GM19099 (cell line): ENCODE results near the gene R3HDM4.

Experiments used
- POLR2A ChIP-seq: IDR thresholded peaks from 3 replicates; pipeline ENCODE4 v1.6.1; 2011; ENCODE audit warnings: low read depth; ENCODE audit not compliant: insufficient read length; ENCODE audit errors: extremely low read depth

The R3HDM4 gene

DNA sequence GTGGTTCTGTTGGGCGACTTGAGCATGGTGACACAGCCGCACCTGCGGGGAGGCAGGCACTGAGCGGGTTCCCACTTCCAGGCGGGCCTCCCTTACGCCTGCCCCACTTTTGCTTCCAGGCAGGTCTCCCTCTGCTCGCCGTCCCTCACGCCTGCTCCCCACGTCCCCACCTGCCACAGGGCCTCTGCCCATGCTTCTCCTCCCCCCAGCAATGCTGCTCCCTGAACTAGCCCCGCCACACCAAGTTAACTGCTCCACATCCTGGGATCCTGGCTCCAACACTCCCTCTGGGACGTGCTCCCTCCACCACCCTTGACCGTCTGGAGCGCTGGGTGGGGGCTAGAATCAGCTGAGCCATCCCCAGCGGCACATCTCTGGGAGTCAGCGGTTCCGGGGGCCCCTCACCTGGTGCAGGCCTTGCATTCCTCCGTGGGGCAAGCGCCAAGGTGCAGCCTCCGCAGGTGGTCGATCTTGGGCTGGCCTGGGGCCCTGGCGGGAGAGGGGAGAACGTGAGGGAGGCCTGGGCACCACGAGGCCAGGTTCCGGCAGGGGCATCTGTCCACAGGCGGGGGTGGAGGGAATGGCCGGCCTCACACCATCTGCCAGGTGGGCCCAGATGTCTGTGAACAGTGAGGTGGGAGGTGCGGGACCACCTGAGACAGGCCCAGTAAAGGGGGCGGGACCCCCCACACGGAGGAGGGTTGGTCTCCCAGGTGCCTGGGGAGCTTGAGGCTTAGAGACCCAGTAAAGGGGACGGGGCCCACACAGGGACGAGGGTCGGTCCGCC, 44.4 kb downstream of the R3HDM4 start:
- TF ChIP-seq POLR2A: no peak

- no peak for TF ChIP-seq POLR2A
These were observed 45.1 kb downstream of the R3HDM4 start for GRCh38 chr19:867855-868457.

DNA sequence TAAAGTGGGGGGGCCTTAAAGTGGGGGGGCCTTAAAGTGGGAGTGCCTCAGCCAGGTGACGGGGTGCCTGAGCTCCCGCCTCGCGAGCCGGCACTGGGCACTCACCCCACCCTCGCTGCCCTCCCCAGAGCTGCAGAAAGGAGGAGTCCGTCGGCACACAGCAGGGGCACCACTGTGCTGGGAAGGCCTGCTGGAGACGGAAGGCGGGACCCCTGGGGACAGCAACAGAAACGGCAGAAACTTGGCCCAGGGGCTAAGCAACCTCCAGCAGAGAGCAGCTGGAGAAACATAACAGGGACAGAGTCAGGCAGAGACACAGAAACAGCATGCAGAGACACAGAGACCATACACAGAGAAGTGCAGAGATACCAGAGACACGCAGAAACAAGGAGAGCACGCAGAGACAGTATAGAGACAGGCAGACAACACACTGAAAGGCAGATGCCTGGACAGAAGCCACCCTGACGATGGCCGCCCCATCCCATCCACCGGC, 45.7 kb downstream of the R3HDM4 start:
- no peak for TF ChIP-seq POLR2A

- TF ChIP-seq POLR2A: no peak
These were observed 46.2 kb downstream of the R3HDM4 start for GRCh38 chr19:866769-867300.

DNA sequence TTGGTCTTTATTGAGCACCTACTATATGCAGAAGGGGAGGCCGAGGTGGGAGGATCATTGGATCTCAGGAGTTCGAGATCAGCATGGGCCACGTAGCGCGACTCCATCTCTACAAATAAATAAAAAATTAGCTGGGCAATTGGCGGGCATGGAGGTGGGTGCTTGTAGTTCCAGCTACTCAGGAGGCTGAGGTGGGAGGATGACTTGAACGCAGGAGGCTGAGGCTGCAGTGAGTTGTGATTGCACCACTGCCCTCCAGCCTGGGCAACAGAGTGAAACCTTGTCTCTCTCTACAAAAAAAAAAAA, 49.8 kb downstream of the R3HDM4 start:
- TF ChIP-seq POLR2A: no peak

DNA sequence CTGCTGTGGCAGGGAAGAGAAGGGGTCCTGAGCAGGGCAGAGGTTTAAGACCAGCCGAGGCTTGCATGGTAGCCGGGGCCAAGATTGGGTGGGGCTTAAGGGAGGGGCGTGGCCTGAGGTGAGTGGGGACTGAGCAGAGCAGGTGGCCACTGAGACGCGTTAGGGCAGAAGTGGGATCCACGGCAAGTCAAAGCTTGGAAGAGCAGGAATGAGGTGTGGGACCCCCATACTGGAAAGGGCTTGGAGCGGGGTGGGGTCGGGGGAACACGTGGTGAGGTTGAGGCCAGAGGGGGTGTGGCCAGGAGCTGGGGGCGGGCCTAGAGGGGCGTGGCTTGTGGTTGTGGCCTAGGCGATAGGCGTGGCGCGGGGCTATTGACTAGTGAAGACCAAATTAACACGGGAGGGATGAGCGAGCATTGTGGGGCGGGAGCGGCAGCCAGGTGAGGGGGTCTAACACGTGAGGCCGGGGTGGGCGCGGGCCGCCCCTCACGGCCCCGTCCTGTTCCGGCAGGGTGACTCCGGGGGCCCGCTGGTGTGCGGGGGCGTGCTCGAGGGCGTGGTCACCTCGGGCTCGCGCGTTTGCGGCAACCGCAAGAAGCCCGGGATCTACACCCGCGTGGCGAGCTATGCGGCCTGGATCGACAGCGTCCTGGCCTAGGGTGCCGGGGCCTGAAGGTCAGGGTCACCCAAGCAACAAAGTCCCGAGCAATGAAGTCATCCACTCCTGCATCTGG, 50.3 kb downstream of the R3HDM4 start:
- no peak for TF ChIP-seq POLR2A

DNA sequence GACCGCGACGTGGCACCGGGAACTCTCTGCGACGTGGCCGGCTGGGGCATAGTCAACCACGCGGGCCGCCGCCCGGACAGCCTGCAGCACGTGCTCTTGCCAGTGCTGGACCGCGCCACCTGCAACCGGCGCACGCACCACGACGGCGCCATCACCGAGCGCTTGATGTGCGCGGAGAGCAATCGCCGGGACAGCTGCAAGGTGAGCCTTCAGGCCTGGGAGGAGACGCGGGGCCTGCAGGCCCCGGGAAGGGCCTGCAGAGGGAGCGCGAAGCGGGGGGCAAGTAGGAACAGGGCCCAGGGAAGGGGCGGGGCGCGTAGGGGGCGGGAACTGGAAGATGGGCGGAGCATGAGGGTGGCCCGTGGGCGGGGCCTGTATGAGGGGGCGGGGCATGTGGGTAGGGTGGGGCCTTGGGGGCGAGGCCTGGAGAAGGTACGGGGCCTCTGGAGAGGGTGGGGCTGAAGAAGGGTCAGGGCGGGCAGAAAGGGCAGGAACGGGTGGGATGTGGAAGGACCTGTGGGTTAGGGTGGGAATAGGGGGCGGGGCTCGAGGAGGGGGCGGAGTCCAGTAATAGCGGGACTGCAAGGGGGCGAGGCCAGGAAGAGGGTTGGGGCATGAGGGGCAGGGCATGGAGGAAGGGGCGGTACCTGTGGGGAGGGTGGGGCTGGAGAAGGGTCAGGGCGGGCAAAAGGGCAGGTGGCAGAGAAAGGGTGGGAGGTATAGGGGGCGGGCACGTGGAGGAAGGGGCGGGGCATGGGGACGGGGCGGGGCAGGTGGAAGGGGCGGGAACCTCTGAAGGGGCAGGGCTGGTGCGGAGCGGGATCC, 51.1 kb downstream of the R3HDM4 start:
- TF ChIP-seq POLR2A: no peak

DNA sequence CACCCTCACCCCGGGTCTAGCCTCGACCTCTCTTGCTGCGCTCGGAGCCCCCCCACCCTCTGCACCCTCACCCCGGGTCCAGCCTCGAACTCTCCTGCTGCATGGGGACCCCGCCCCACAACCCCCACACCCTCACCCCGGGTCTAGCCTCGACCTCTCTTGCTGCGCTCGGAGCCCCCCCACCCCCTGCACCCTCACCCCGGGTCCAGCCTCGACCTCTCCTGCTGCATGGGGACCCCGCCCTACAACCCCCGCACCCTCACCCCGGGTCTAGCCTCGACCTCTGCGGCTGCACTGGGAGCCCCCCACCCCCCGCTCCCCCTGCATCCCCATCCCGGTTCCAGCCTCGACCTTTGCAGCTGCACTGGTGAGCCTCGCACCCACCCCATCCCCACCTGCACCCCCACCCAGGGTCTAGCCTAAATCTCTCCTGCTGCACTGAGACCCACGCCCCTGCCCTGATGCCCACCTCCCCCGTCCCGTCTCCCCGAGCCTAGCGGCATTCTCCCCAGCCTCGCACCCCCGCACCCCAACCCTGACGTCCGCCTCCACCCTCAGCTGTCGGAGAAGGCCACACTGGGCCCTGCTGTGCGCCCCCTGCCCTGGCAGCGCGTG, 51.8 kb downstream of the R3HDM4 start:
- no peak for TF ChIP-seq POLR2A

DNA sequence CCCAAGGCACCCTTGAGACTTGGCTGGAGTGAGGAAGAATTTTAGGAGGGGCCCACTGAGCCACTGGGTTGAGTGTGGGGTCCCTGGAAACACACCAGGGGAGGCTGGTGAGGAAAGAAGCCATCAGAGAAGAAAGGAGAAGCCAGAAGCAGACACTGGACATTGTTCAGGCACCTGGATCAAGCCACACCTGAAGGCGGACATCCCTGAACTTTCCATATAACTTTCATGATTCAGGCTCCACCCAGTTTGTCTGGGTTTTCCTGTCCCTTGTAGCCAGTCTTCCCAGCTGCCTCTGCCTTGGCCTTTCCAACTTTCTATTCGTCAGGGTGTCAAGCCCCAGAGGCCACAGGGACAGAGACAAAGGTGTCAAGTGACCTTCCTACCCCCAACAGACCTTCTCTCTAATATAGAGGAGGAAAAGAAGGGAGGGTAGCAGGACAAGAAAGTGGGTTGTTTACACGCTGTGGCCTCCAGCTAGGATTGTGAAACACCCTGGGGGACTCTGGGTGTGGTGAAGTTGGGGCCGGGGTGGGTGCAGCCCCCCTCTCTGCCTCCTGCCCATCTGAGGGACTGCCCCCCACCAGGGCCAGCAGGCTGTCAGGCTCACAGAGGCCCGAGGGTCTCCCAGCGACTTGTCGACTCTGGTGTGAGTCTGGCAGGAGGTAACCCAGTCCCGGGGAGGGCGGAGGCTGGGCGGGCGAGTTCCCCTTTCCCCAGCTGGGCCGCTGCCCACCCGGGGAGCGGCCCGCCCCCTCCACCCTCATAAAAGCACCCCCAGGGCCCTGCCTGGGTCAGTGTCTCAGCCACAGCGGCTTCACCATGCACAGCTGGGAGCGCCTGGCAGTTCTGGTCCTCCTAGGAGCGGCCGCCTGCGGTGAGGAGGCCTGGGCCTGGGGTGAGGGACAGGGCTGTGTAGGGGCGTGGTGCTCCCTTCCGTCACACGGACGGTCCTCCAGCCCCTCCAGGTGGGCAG, 53.9 kb downstream of the R3HDM4 start, which contains the start of gene CFD:
Gene CFD, plus strand, starts transcription at position 797 of the 976 bp plus-strand sequence. Its CDS starts 26 bp downstream, at position 823.
- no peak for TF ChIP-seq POLR2A

- TF ChIP-seq POLR2A: no peak
These were observed 54.7 kb downstream of the R3HDM4 start for GRCh38 chr19:858284-858683.

DNA sequence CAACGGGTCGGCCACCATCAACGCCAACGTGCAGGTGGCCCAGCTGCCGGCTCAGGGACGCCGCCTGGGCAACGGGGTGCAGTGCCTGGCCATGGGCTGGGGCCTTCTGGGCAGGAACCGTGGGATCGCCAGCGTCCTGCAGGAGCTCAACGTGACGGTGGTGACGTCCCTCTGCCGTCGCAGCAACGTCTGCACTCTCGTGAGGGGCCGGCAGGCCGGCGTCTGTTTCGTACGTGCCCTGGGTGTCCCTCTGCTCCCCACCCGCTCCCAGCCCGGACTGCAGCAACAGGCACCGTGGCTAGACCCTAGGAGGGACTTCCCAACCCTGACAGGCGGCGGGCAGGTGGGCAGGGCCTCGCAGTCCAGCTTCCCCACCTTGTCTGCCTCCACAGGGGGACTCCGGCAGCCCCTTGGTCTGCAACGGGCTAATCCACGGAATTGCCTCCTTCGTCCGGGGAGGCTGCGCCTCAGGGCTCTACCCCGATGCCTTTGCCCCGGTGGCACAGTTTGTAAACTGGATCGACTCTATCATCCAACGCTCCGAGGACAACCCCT, 57.4 kb downstream of the R3HDM4 start:
- no peak for TF ChIP-seq POLR2A

DNA sequence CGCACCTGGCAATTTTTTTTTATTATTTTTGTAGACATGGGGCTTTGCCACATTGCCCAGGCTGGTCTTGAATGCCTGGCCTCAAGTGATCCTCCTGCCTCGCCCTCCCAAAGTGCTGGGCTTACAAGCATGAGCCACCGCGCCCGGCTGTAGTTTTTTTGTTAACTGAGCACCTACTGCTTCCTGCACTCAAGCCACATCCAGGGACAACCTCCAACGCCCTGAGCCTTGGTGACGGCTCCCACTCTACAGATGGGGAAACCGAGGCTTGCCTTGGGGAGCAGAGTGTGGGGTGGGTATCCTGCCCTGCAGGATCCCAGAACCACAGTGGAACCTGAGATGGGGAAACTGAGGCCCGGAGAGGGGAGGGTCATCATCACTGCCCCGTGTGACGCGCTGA, 57.9 kb downstream of the R3HDM4 start:
- no peak for TF ChIP-seq POLR2A

DNA sequence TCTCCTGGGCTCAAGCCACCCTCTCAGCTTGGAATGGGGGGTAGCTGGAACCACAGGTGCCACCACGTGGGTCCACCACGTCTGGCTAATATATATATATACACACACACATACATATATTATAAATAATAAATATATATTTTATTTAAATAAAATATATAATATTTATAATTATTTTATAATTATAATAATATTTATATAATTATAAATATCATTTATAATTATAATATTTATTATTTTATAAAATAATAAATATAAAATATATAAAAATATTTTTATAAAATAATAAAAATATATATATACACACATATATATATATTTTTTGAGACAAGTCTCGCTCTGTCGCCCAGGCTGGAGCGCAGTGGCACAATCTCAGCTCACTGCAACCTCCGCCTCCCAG, 58.5 kb downstream of the R3HDM4 start:
- TF ChIP-seq POLR2A: no peak
